ENCODE data around the gene PEF1. TPM values are rescaled to one million over a fixed set of nuclear protein-coding genes. Genes with fewer than 3 reads are reported as not detected.

PEF1 gene
- total RNA-seq, 2 experiments from 2014 or later = 79.6 to 80.6 TPM

GRCh38 chr1:31650161-31651088, 5.7 kb upstream of the PEF1 start:
- Mint-ChIP-seq H3K36me3 (ENCODE audit: low read depth) (no peaks in the 10 kb centered on the region), H3K27ac (no peak overlapping the region), H3K9me3 (peaks cover 2% of the 10 kb centered on the region), H3K4me1 (ENCODE audit: low read depth) (peaks cover 7% of the 10 kb centered on the region), H3K4me3 (no peak overlapping the region), H3K27me3 (ENCODE audit: low read depth) (no peaks in the 10 kb centered on the region)
- intact Hi-C loops (cut with micrococcal nuclease) = no loop called here
- CTCF ChIA-PET = interaction anchor here (1.2 to 1.4 kb wide), 2 partner anchors 32 to 66 kb away, joined by 3 to 4 read pairs; no protein-coding TSS in a partner anchor
- DNase-seq = no peak

DNA sequence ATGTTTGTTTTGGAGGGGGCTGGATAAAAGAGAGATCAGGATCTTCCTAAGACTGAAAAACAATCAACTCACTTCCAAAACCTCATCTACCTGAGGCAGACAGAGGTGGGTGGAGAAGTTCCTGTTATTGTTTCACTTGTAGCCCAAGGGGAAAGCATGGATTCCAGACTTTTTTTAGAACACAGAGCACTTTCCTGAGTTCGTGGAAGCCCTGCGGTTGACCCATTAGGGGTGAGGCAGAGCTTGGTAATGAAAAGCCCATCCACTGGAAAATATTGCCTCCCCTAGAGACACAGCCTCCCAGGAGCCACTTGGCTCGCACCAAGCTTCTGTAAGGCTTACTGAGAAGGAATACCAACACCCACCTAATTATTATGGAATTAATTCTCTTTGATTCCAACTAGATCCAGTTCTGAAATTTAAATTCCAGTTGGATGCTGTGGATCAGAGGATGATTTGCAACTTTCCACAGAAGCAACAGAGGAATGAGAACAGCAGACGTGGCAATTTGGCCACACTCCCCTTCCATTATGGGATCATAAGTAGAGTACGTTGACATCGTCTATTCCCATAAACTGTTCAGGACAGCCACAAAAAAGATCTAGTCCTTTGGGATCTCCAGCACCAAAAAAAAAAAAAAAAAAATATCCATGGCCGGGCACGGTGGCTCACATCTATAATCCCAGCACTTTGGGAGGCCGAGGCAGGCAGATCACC, 4.1 kb upstream of the PEF1 start:
- peaks cover 2% of the 10 kb centered on the region for H3K9me3 Mint-ChIP-seq
- no peaks in the 10 kb centered on the region for H3K27me3 Mint-ChIP-seq (ENCODE audit: low read depth)
- intact Hi-C loops (cut with micrococcal nuclease) = loop anchor here (10.0 kb wide), 2 partner anchors 306 to 426 kb away; partner anchors contain the start of gene TMEM39B
- H3K4me3 Mint-ChIP-seq = no peak overlapping the region
- no peak for DNase-seq
- H3K36me3 Mint-ChIP-seq (ENCODE audit: low read depth) = no peaks in the 10 kb centered on the region
- H3K4me1 Mint-ChIP-seq (ENCODE audit: low read depth) = peaks cover 12% of the 10 kb centered on the region
- H3K27ac Mint-ChIP-seq = no peak overlapping the region
- CTCF ChIA-PET = no interaction called here

DNA sequence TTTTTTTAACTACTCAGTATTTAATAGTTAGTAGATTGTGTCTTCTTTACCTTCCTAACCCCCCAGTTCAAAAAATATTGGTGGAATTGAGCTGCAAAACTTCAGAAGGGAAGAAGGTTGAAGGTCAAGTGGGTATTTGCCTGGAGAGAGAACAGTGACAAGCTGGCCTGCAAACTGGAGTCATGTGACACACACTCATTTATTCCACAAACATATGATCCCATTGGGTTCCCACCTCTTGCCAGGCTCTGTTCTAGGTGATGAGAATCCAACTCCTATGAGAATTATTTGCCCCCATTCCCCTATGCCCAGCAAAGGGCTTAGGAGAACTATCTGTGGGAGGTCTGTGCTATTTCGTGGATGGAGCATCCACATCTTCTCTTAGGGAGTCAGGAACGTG, 3.5 kb upstream of the PEF1 start:
- CTCF ChIA-PET = no interaction called here

DNA sequence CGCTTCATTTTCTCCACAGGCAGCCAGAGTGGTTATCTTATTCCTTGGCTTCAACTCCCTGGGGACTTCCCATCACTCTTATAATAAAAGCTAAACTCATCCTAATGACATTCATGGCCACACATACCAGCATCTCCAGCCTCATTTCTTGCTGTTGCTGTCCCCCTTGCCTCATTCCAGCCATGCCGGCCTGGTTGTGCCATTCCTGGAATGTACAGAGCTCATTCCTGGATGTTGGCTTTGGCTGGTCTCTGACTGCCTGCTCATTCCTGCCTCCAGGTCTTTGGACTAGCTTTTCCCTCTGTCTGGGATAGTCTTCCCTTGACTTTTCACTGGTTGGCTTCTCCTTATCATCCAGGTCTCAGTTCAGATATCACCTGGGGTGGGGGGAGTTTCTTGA, 2.4 kb upstream of the PEF1 start:
- H3K27ac Mint-ChIP-seq = no peak overlapping the region
- H3K9me3 Mint-ChIP-seq = peaks cover 2% of the 10 kb centered on the region
- H3K4me1 Mint-ChIP-seq (ENCODE audit: low read depth) = peaks cover 17% of the 10 kb centered on the region
- no peaks in the 10 kb centered on the region for H3K27me3 Mint-ChIP-seq (ENCODE audit: low read depth)
- H3K4me3 Mint-ChIP-seq = no peak overlapping the region
- intact Hi-C loops (cut with micrococcal nuclease) = loop anchor here (10.0 kb wide), 2 partner anchors 308 to 428 kb away; partner anchors contain the start of gene TMEM39B
- CTCF ChIA-PET = interaction anchor here (1.5 kb wide), 1 partner anchor 142 kb away, joined by 3 read pairs; no protein-coding TSS in a partner anchor
- DNase-seq = no peak
- no peaks in the 10 kb centered on the region for H3K36me3 Mint-ChIP-seq (ENCODE audit: low read depth)

More for the DNA sequence above, 3.5 kb upstream of the PEF1 start:
- DNase-seq = no peak
- no peaks in the 10 kb centered on the region for H3K36me3 Mint-ChIP-seq (ENCODE audit: low read depth)
- peaks cover 17% of the 10 kb centered on the region for H3K4me1 Mint-ChIP-seq (ENCODE audit: low read depth)
- H3K9me3 Mint-ChIP-seq = peaks cover 2% of the 10 kb centered on the region
- H3K4me3 Mint-ChIP-seq = no peak overlapping the region
- H3K27ac Mint-ChIP-seq = no peak overlapping the region
- no peaks in the 10 kb centered on the region for H3K27me3 Mint-ChIP-seq (ENCODE audit: low read depth)
- intact Hi-C loops (cut with micrococcal nuclease) = loop anchor here (10.0 kb wide), 2 partner anchors 307 to 427 kb away; partner anchors contain the start of gene TMEM39B

- peaks cover 2% of the 10 kb centered on the region for H3K9me3 Mint-ChIP-seq
- intact Hi-C loops (cut with micrococcal nuclease) = loop anchor here (10.0 kb wide), 2 partner anchors 308 to 428 kb away; partner anchors contain the start of gene TMEM39B
- H3K4me1 Mint-ChIP-seq (ENCODE audit: low read depth) = peaks cover 17% of the 10 kb centered on the region
- peak overlapping the region; percentile 97 for H3K4me3 Mint-ChIP-seq
- no peak for DNase-seq
- H3K36me3 Mint-ChIP-seq (ENCODE audit: low read depth) = no peaks in the 10 kb centered on the region
- H3K27me3 Mint-ChIP-seq (ENCODE audit: low read depth) = no peaks in the 10 kb centered on the region
- H3K27ac Mint-ChIP-seq = no peak overlapping the region
- CTCF ChIA-PET = interaction anchor here (1.5 kb wide), 1 partner anchor 143 kb away, joined by 3 read pairs; no protein-coding TSS in a partner anchor
Observed at GRCh38 chr1:31646259-31646960, 1.7 kb upstream of the PEF1 start.

GRCh38 chr1:31645274-31645568, 545 bp upstream of the PEF1 start:
- H3K27ac Mint-ChIP-seq = peak overlapping the region; percentile 100
- no peaks in the 10 kb centered on the region for H3K36me3 Mint-ChIP-seq (ENCODE audit: low read depth)
- CTCF ChIA-PET = interaction anchor here (1.0 to 1.1 kb wide), 2 partner anchors 12 to 96 kb away, joined by 3 to 5 read pairs; no protein-coding TSS in a partner anchor
- H3K4me1 Mint-ChIP-seq (ENCODE audit: low read depth) = peaks cover 17% of the 10 kb centered on the region
- H3K27me3 Mint-ChIP-seq (ENCODE audit: low read depth) = no peaks in the 10 kb centered on the region
- no peak for DNase-seq
- H3K4me3 Mint-ChIP-seq = peak overlapping the region; percentile 97
- H3K9me3 Mint-ChIP-seq = peaks cover 2% of the 10 kb centered on the region
- intact Hi-C loops (cut with micrococcal nuclease) = loop anchor here (2.0 to 10.0 kb wide), 3 partner anchors 310 to 430 kb away; partner anchors contain the start of genes KHDRBS1 and TMEM39B

- H3K4me1 Mint-ChIP-seq (ENCODE audit: low read depth) = peaks cover 17% of the 10 kb centered on the region
- intact Hi-C loops (cut with micrococcal nuclease) = loop anchor here (1.0 to 10.0 kb wide), 4 partner anchors 144 to 431 kb away; partner anchors contain the start of genes KHDRBS1 and TMEM39B
- CTCF ChIA-PET = interaction anchor here (1.0 to 1.5 kb wide), 3 partner anchors 11 to 102 kb away, joined by 3 to 5 read pairs (median 5); no protein-coding TSS in a partner anchor
- no peaks in the 10 kb centered on the region for H3K27me3 Mint-ChIP-seq (ENCODE audit: low read depth)
- DNase-seq = no peak
- H3K4me3 Mint-ChIP-seq = peak overlapping the region; percentile 97
- peak overlapping the region; percentile 100 for H3K27ac Mint-ChIP-seq
- peaks cover 2% of the 10 kb centered on the region for H3K9me3 Mint-ChIP-seq
- H3K36me3 Mint-ChIP-seq (ENCODE audit: low read depth) = no peaks in the 10 kb centered on the region
Observed at GRCh38 chr1:31643976-31644559, 608 bp downstream of the PEF1 start.

- intact Hi-C loops (cut with micrococcal nuclease) = loop anchor here (10.0 kb wide), 2 partner anchors 312 to 432 kb away; partner anchors contain the start of gene TMEM39B
- CTCF ChIA-PET = no interaction called here
- Mint-ChIP-seq H3K4me1 (ENCODE audit: low read depth) (peaks cover 21% of the 10 kb centered on the region), H3K9me3 (peaks cover 2% of the 10 kb centered on the region), H3K36me3 (ENCODE audit: low read depth) (no peaks in the 10 kb centered on the region), H3K4me3 (no peak overlapping the region), H3K27me3 (ENCODE audit: low read depth) (no peaks in the 10 kb centered on the region), H3K27ac (no peak overlapping the region)
- no peak for DNase-seq
Observed at GRCh38 chr1:31642897-31643296, 1.8 kb downstream of the PEF1 start.

- intact Hi-C loops (cut with micrococcal nuclease) = loop anchor here (10.0 kb wide), 2 partner anchors 312 to 432 kb away; partner anchors contain the start of gene TMEM39B
- no peak overlapping the region for H3K27ac Mint-ChIP-seq
- H3K27me3 Mint-ChIP-seq (ENCODE audit: low read depth) = no peaks in the 10 kb centered on the region
- DNase-seq = no peak
- no peaks in the 10 kb centered on the region for H3K36me3 Mint-ChIP-seq (ENCODE audit: low read depth)
- CTCF ChIA-PET = interaction anchor here (1.0 kb wide), 1 partner anchor 93 kb away, joined by 3 read pairs; no protein-coding TSS in a partner anchor
- peaks cover 24% of the 10 kb centered on the region for H3K4me1 Mint-ChIP-seq (ENCODE audit: low read depth)
- peaks cover 2% of the 10 kb centered on the region for H3K9me3 Mint-ChIP-seq
- no peak overlapping the region for H3K4me3 Mint-ChIP-seq
Observed at GRCh38 chr1:31642366-31642765, 2.3 kb downstream of the PEF1 start.

- no peak overlapping the region for H3K27ac Mint-ChIP-seq
- no peak for DNase-seq
- H3K4me1 Mint-ChIP-seq (ENCODE audit: low read depth) = peaks cover 32% of the 10 kb centered on the region
- H3K9me3 Mint-ChIP-seq = no peaks in the 10 kb centered on the region
- no peaks in the 10 kb centered on the region for H3K36me3 Mint-ChIP-seq (ENCODE audit: low read depth)
- intact Hi-C loops (cut with micrococcal nuclease) = loop anchor here (10.0 kb wide), 2 partner anchors 314 to 434 kb away; partner anchors contain the start of gene TMEM39B
- H3K4me3 Mint-ChIP-seq = no peak overlapping the region
- CTCF ChIA-PET = interaction anchor here (0.8 kb wide), 1 partner anchor 147 kb away, joined by 3 read pairs; no protein-coding TSS in a partner anchor
- no peaks in the 10 kb centered on the region for H3K27me3 Mint-ChIP-seq (ENCODE audit: low read depth)
Observed at GRCh38 chr1:31640964-31641363, 3.7 kb downstream of the PEF1 start.

- H3K4me1 Mint-ChIP-seq (ENCODE audit: low read depth) = peaks cover 29% of the 10 kb centered on the region
- no peak overlapping the region for H3K4me3 Mint-ChIP-seq
- H3K27ac Mint-ChIP-seq = no peak overlapping the region
Observed at GRCh38 chr1:31640179-31640578, 4.5 kb downstream of the PEF1 start.

More at GRCh38 chr1:31640179-31640578, 4.5 kb downstream of the PEF1 start:
- H3K36me3 Mint-ChIP-seq (ENCODE audit: low read depth) = no peaks in the 10 kb centered on the region
- CTCF ChIA-PET = interaction anchor here (0.6 to 1.1 kb wide), 2 partner anchors 23 to 49 kb away, joined by 3 to 4 read pairs; partner anchors contain the start of gene HCRTR1
- no peaks in the 10 kb centered on the region for H3K27me3 Mint-ChIP-seq (ENCODE audit: low read depth)
- DNase-seq = no peak
- H3K9me3 Mint-ChIP-seq = no peaks in the 10 kb centered on the region
- intact Hi-C loops (cut with micrococcal nuclease) = loop anchor here (10.0 kb wide), 2 partner anchors 315 to 435 kb away; partner anchors contain the start of gene TMEM39B

Data from activated naive CD4-positive, alpha-beta T cell treated with anti-CD3 and anti-CD28 coated beads for 36 hours (primary cell).